ENCODE measurements around the gene TMEM217.

TMEM217 gene

DNA sequence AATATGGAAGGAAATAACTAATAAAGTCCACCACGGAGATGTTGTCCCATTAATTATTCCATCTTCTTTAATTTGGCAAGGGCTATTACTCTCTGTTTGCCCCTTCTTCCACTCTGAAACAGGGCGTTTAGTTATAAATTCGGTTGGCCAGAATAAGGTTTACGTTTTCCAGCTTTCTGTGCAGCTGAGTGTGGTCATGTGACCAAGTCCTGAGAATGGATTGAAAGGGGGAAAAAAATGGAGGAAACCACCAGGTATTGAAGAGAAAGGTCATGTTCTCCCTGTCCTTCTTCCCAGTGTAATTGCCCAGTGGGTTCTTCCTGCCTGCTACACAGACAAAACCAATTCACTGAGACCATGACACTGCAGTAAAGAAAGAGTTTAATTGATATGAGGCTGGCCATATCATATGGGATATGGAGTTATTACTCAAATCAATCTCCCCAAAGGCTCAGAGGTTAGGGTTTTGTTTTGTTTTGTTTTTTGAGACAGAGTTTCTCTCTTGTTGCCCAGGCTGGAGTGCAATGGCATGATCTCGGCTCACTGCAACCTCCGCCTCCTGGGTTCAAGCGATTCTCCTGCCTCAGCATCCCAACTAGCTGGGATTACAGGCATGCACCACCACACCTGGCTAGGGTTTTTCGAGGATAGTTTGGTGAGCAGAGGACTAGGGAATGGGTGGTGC, 14.7 kb downstream of the TMEM217 start:
- DNase-seq = no peak

DNA sequence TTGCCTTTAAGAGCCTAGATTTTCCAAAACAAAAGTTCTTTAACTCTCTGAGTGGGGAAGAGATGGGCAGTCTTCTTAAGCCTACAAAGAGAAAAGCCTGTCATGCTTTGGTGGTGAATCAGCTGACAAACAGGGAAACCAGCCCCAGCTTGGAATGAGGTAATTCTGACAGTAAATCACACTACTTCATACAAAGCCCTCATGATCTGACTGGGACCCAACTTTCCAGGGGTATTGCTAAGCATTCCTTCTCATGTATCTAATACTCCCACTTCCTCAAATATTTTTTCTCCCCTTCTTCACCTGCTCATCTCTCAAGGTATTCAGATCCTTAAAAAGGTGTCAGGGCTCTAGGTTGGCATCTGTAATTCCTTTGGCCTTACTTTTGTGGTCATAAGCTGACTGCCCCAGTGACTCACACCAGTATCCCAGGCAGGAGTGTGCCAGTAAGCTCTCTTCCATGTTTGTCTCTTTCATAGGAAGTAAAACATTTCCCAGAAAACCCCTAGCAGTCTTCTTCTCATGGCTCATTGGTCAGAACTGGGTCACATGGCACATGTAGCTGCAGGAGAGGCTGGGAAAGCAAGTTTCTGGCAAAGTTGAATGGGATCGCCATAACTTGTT, 15.4 kb downstream of the TMEM217 start:
- DNase-seq = no peak

- DNase-seq = no peak
These were observed 16.0 kb downstream of the TMEM217 start for GRCh38 chr6:37241775-37242428.

GRCh38 chr6:37241131-37241530, 16.8 kb downstream of the TMEM217 start:
- no peak for DNase-seq

DNA sequence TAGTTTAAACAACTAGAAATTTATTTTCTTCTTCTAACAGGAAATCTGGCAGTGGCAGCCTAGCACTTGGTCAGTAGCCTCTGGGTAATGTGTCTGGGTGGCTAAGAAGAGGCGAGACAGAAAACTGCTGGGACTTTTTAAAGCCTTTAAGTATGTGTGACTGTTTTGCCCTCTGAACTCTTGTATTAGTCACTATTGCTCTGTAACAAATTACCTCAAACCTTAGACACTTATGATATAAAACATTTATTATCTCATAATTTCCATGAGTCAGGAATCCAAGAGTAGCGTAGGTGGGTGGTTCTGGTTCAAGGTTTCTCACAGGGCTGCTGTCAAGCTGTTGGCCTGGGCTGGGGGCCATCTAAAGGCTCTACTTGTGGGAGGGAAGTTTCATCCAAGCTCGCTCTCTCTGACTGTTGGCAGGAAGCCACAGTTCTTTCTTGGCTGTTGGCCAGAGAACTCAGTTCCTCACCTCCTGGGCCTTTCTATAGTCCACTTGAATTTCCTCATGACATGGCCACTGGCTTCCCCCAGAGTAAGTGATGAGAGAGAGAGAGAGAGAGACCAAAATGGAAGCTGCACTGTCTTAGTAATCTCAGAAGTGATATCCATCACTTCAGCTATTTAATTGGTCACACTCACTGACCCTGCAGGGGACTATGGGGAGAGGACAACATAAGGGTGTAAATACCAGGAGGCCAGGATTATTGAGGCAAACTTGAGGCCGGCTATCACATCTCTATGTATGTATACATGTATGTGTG, 17.8 kb downstream of the TMEM217 start:
- no peak for DNase-seq

DNA sequence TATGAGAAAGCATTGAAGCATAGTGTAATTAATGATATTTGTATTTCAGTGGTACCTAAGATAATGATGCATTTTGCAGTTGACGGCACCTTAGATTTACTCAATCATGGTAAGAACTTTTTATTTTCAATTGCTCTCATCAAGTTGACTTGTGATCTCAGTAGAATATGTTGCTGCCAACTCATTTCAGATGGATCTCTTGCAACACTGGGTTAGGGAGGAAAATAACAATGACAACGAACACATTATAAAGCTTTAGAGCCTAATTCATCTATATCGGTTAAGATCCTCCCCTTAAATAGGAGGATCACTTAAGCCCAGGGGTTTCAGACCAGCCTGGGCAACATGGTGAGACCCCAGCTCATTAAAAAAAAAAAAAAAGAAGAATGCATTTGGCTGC, 18.4 kb downstream of the TMEM217 start:
- no peak for DNase-seq

- DNase-seq = no peak
These were observed 19.6 kb downstream of the TMEM217 start for GRCh38 chr6:37238381-37238780.

DNA sequence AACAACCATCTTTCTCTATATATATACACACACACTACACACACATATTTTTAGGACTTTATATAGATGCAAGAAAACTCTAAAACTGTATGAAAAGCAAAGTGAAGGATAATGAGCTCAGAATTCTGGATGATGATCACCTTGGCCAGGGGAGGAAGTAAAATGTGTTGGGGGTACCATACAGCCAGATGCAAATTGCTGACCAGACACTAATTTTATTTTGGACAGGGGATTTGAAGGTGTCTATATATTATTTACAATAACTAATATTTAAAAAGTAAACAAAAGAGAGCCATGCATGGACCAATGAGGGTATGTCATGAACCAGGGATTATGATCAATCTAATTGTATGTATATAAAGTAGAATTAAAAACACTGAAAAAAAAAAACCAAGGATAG, 20.2 kb downstream of the TMEM217 start:
- DNase-seq = no peak

DNA sequence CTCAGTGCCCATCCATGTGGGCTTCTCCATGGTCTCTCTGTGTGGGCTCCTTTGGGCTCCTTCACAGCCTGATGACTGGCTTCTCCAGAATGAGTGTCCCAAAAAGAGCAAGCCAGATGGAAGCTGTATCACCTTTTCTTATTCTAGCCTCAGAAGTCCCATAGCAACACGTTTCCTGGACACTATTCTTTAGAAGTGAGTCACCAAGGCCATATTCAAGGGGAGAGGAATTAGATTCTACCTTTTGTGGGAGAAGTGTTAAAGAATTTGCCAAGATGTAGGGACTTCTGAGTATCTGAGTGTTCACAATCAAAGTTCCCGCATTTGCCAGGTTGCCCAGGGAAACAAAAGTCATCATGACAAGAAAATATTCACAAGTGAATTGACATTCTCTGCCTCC, 21.0 kb downstream of the TMEM217 start:
- no peak for DNase-seq

DNA sequence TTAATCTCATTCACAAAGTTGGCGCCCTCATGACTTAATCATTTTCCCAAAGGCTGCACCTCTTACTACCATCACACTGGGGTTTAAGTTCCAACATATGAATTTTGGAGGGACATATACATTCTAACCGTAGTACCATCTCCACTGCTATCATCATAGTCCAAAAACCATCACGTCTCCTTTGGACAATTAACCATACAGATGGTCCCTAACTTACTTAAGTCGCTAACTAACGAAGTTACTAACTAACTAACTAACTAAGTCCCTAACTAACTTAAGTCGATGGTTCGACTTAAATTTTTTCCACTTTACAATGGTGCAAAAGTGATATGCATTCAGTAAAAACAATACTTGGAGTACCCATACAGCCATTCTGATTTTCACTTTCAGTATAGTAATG, 24.4 kb downstream of the TMEM217 start:
- DNase-seq = no peak

- DNase-seq = no peak
These were observed 25.4 kb downstream of the TMEM217 start for GRCh38 chr6:37232430-37233017.

DNA sequence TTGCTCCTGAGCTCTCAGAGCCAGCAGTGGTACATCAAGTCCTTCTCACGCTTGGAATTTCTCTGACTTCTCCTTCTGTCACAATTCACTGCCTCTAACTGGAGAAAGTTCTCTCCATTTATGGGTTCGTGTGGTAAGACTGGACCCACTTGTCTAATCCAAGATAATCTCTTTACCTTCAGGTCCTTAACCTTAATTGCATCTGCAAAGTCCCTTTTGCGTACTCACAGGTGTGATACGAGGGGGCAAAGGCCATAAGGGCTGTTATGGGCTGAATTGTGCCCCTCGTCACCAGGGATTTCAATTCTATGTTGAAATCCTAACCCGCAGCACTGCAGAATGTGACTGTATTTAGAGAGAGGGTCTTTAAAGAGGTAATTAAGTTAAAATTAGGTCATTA, 27.8 kb downstream of the TMEM217 start:
- no peak for DNase-seq

- DNase-seq = no peak
These were observed 32.4 kb downstream of the TMEM217 start for GRCh38 chr6:37225350-37226169.

- no peak for DNase-seq
These were observed 35.0 kb downstream of the TMEM217 start for GRCh38 chr6:37222992-37223391.

GRCh38 chr6:37222125-37222967, 35.6 kb downstream of the TMEM217 start:
- DNase-seq = peak; percentile 90

DNA sequence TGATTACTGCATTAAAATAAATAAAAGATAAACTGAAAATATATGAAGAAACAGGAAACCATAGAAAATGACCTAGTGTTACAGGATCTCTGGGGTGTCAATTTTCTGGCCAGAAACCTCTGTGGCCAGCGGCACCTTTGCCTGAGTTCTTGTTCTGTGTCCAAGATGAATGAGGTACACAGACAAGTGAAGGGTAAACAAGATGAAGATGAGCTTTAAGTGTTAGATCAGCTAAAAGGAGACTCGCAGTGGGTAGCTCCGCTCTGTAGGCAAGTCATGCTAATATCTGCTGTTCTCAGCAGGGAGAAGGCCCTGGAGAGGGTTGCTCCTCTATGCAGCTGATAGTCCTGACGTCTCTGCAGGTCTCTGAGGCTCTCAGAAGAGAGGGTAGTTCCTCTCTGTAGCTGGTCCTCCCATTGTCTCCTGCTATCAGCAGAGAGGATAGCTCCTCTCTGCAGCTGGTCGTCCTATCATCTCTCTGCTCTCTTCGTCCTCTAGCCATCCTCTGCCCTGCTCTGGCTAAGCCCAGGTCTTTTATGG, 36.3 kb downstream of the TMEM217 start:
- no peak for DNase-seq

GRCh38 chr6:37218511-37218910, 39.4 kb downstream of the TMEM217 start:
- no peak for DNase-seq

DNA sequence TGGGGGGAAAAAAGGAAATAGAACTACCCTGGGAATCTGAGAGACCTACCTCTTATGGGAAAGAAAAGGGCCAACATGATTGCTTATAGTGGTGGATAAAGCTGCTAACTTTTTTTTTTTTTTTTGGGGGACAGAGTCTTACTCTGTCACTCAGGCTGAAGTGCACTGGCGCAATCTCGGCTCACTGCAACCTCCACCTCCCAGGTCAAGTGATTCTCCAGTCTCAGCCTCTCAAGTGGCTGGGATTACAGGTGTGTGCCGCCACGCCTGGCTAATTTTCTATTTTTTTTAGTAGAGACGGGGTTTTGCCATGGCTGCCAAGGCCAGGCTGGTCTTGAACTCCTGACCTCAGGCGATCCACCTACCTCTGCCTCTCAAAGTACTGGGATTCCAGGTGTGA, 39.9 kb downstream of the TMEM217 start:
- DNase-seq = no peak

DNA sequence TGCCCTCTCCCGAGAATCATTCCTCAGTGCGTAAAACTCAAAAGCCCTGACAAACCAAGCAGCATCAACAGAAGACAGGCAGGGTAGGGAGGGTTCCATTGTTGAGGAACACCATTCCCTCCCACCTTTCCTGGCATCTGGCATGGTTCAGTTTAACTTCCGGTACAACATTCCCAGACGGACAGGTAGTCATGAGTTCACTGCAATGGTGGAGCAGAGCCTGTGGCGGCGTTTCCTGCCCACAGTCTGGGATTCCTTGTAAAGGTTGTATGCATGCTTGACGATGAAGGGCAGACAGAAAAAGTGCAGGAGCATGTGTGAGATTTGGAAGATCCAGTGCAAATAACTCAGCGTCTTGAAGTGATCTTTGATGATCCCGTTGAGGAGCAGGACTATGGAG, 45.7 kb downstream of the TMEM217 start:
- DNase-seq = no peak

DNA sequence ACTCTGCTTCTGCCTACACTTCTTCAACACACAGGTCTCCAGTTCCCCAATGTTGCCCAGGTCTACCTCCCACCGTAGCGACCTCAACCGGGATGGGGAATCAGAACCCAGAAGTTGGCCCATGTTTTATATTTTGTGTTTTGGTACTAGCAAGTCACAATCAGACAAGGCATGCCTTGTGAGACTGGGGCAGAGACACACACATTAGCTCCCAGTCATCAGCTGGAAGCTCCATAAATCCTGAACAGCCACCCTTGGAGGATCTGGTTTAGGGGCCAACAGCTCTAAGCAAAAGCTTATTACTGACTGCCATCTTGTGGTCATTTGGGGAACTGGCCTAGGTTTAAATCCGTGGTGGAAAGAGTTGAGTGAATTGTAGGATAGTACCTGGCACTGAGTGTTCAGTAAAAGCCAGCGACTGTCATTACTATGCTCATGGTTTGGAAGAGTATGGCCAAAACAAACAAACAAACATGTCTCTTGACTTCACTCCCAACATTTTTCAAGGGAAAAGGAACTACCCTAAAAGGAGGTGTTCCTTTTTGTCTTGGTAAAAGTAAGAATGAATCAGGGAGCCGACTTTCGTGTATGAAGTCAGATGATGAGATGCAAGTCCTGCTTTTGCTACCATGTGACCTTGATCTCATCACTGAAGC, 47.5 kb downstream of the TMEM217 start:
- peak; percentile 77 for DNase-seq

Data from retina (tissue), 1 donor.